HFF-Myc (cell line): ENCODE results near the gene UTP14A.

ENCODE experiments used
- DNase-seq: peaks from one replicate; pipeline ENCODE4 v3.0.0-alpha.2; 2011; ENCODE audit warnings: low read depth; ENCODE audit errors: extremely low read depth
- H3K4me3 ChIP-seq: replicated peaks from 2 replicates; pipeline ENCODE4 v1.5.1; 2011; ENCODE audit warnings: low read depth, mild to moderate bottlenecking, control low read depth, low read length
- CTCF ChIP-seq: IDR thresholded peaks from 2 replicates; pipeline ENCODE4 v1.5.1; 2012; ENCODE audit warnings: mild to moderate bottlenecking, low read depth, low read length, control low read depth; ENCODE audit errors: missing control alignments

The UTP14A gene

GRCh38 chrX:129958083-129958465 lies 52.1 kb downstream of the UTP14A start:
- no peak for TF ChIP-seq CTCF
- DNase-seq: no peak
- no peak overlapping the region for H3K4me3 ChIP-seq

- no peak overlapping the region for H3K4me3 ChIP-seq
- TF ChIP-seq CTCF: no peak
- DNase-seq: no peak
Measured at GRCh38 chrX:129958814-129959492, 53.0 kb downstream of the UTP14A start.

GRCh38 chrX:129959493-129959832 lies 53.5 kb downstream of the UTP14A start:
- TF ChIP-seq CTCF: no peak
- DNase-seq: no peak
- H3K4me3 ChIP-seq: no peak overlapping the region

- no peak overlapping the region for H3K4me3 ChIP-seq
- no peak for TF ChIP-seq CTCF
- DNase-seq: no peak
Measured at GRCh38 chrX:129961180-129962083, 55.5 kb downstream of the UTP14A start.

- no peak overlapping the region for H3K4me3 ChIP-seq
- DNase-seq: no peak
- TF ChIP-seq CTCF: no peak
Measured at GRCh38 chrX:129963729-129964128, 57.8 kb downstream of the UTP14A start.

GRCh38 chrX:129965166-129965565 lies 59.2 kb downstream of the UTP14A start:
- TF ChIP-seq CTCF: no peak
- DNase-seq: no peak
- H3K4me3 ChIP-seq: no peak overlapping the region
